GM19455 (cell line): ENCODE measurements around the gene CHAC1.

Experiments
- ATAC-seq: cut with Tn5 transposase; IDR thresholded peaks from one replicate; pipeline ENCODE4 v1.9.1; 2021; ENCODE audit not compliant: unreplicated experiment

Gene CHAC1

GRCh38 chr15:40922608-40923005 is 30.7 kb upstream of the CHAC1 start:
- ATAC-seq = no peak

GRCh38 chr15:40923551-40923950 is 29.7 kb upstream of the CHAC1 start:
- ATAC-seq = no peak

GRCh38 chr15:40925495-40925862 is 27.8 kb upstream of the CHAC1 start:
- no peak for ATAC-seq

GRCh38 chr15:40925863-40926658 is 27.2 kb upstream of the CHAC1 start:
- ATAC-seq = no peak

GRCh38 chr15:40926659-40927494 is 26.4 kb upstream of the CHAC1 start:
- no peak for ATAC-seq

GRCh38 chr15:40927495-40927872 is 25.8 kb upstream of the CHAC1 start:
- no peak for ATAC-seq

GRCh38 chr15:40927873-40928806 is 25.1 kb upstream of the CHAC1 start:
- no peak for ATAC-seq

- ATAC-seq = no peak
Measured at GRCh38 chr15:40928821-40929659, 24.2 kb upstream of the CHAC1 start, which contains the start of gene DLL4. Gene DLL4, plus strand, starts transcription at chr15:40929340. Its CDS starts 329 bp downstream, at chr15:40929669.

GRCh38 chr15:40929660-40930429 is 23.4 kb upstream of the CHAC1 start:
- no peak for ATAC-seq

- ATAC-seq = no peak
Measured at GRCh38 chr15:40930430-40931299, 22.6 kb upstream of the CHAC1 start.

GRCh38 chr15:40931300-40932142 is 21.8 kb upstream of the CHAC1 start:
- no peak for ATAC-seq

- no peak for ATAC-seq
Measured at GRCh38 chr15:40932156-40932555, 21.1 kb upstream of the CHAC1 start.

- ATAC-seq = no peak
Measured at GRCh38 chr15:40932649-40933516, 20.4 kb upstream of the CHAC1 start.

- no peak for ATAC-seq
Measured at GRCh38 chr15:40933517-40933902, 19.8 kb upstream of the CHAC1 start.

GRCh38 chr15:40934457-40934856 is 18.8 kb upstream of the CHAC1 start:
- ATAC-seq = no peak

- no peak for ATAC-seq
Measured at GRCh38 chr15:40936234-40936708, 17.0 kb upstream of the CHAC1 start.
